ENCODE measurements around the gene PGM1.

DNA sequence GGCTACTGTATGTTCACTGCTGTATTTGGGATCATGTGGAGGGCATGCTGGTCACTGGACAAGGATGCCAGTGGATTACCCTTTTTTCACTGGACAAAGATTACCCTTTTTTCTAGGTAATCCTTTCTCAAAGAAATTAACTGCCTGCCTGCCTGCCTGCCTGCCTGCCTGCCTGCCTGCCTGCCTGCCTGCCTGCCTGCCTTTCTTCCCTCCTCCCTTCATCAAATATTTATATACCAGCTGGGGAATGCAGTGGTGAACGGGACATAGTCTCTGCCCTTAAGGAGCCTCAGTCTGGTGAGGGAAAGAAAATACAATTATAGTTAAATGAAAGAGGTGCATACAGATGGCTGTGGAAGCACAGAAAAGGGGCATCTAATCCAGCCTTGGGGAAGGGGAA is 85.0 kb downstream of the PGM1 start:
- TF ChIP-seq, protein P1, sequence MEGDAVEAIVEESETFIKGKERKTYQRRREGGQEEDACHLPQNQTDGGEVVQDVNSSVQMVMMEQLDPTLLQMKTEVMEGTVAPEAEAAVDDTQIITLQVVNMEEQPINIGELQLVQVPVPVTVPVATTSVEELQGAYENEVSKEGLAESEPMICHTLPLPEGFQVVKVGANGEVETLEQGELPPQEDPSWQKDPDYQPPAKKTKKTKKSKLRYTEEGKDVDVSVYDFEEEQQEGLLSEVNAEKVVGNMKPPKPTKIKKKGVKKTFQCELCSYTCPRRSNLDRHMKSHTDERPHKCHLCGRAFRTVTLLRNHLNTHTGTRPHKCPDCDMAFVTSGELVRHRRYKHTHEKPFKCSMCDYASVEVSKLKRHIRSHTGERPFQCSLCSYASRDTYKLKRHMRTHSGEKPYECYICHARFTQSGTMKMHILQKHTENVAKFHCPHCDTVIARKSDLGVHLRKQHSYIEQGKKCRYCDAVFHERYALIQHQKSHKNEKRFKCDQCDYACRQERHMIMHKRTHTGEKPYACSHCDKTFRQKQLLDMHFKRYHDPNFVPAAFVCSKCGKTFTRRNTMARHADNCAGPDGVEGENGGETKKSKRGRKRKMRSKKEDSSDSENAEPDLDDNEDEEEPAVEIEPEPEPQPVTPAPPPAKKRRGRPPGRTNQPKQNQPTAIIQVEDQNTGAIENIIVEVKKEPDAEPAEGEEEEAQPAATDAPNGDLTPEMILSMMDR (IDR thresholded peaks at IDR 0.05), result no peak
- TF ChIP-seq, protein P2, sequence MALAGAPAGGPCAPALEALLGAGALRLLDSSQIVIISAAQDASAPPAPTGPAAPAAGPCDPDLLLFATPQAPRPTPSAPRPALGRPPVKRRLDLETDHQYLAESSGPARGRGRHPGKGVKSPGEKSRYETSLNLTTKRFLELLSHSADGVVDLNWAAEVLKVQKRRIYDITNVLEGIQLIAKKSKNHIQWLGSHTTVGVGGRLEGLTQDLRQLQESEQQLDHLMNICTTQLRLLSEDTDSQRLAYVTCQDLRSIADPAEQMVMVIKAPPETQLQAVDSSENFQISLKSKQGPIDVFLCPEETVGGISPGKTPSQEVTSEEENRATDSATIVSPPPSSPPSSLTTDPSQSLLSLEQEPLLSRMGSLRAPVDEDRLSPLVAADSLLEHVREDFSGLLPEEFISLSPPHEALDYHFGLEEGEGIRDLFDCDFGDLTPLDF (CRISPR knock-in tag; IDR thresholded peaks at IDR 0.05), result no peak
- TF ChIP-seq, protein P3, sequence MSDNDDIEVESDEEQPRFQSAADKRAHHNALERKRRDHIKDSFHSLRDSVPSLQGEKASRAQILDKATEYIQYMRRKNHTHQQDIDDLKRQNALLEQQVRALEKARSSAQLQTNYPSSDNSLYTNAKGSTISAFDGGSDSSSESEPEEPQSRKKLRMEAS (CRISPR knock-in tag; IDR thresholded peaks at IDR 0.05), result no peak
- TF ChIP-seq, protein P4, sequence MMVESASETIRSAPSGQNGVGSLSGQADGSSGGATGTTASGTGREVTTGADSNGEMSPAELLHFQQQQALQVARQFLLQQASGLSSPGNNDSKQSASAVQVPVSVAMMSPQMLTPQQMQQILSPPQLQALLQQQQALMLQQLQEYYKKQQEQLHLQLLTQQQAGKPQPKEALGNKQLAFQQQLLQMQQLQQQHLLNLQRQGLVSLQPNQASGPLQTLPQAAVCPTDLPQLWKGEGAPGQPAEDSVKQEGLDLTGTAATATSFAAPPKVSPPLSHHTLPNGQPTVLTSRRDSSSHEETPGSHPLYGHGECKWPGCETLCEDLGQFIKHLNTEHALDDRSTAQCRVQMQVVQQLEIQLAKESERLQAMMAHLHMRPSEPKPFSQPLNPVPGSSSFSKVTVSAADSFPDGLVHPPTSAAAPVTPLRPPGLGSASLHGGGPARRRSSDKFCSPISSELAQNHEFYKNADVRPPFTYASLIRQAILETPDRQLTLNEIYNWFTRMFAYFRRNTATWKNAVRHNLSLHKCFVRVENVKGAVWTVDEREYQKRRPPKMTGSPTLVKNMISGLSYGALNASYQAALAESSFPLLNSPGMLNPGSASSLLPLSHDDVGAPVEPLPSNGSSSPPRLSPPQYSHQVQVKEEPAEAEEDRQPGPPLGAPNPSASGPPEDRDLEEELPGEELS (CRISPR knock-in tag; IDR thresholded peaks at IDR 0.05), result no peak
- TF ChIP-seq, protein P5, sequence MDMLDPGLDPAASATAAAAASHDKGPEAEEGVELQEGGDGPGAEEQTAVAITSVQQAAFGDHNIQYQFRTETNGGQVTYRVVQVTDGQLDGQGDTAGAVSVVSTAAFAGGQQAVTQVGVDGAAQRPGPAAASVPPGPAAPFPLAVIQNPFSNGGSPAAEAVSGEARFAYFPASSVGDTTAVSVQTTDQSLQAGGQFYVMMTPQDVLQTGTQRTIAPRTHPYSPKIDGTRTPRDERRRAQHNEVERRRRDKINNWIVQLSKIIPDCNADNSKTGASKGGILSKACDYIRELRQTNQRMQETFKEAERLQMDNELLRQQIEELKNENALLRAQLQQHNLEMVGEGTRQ (CRISPR knock-in tag; IDR thresholded peaks at IDR 0.05), result no peak
- no peak for TF ChIP-seq FOXJ3 (CRISPR knock-in tag; IDR thresholded peaks at IDR 0.05; ENCODE audit: borderline replicate concordance)

Measured in WTC11 (cell line).